Measurements from ENCODE around the gene POLG. TPM values are rescaled to one million over a fixed set of nuclear protein-coding genes. Genes with fewer than 3 reads are reported as not detected.

Gene POLG
- total RNA-seq, 2 donors from 2014 or later, result 55.3 to 60.2 TPM

DNA sequence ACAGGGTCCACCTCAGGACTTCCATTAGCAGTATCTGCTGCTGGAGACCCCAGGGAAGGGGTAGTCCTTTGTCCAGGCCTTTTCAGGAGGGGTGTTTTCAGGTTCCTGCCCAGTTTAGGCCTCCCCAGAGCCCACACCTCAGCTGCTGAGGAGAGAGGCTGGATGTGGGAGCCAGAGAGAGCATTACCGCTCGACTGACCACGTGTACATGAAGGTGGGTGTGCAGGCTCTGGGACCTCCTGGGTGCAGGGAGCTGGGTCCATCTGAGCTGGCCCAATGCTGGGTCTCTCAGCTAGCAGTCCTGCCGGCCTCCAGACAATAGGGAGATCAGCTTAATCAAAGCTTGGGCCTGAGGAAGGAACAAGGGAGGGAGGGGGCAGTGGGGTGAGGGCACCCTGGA lies 29.1 kb upstream of the POLG start:
- H3K27me3 ChIP-seq (ENCODE audit: control insufficient read depth, insufficient read depth, low read length, poor library complexity, severe bottlenecking), result peaks cover 100% of the 10 kb centered on the region
- H3K4me3 ChIP-seq (ENCODE audit: low read length), result no peak overlapping the region
- Mint-ChIP-seq H3K4me1 (peaks cover 4% of the 10 kb centered on the region), H3K9me3 (peaks cover 3% of the 10 kb centered on the region), H3K27me3 (ENCODE audit: insufficient read depth) (peaks cover 98% of the 10 kb centered on the region), H3K36me3 (ENCODE audit: low read depth) (no peaks in the 10 kb centered on the region), H3K27ac (no peak overlapping the region), H3K4me3 (no peak overlapping the region)
- no peak for DNase-seq
- H3K9ac ChIP-seq (ENCODE audit: extremely low read depth, low read length, poor library complexity, severe bottlenecking), result no peak overlapping the region
- H3K27ac ChIP-seq (ENCODE audit: low read depth, low read length), result no peak overlapping the region
- TF ChIP-seq, protein P1, sequence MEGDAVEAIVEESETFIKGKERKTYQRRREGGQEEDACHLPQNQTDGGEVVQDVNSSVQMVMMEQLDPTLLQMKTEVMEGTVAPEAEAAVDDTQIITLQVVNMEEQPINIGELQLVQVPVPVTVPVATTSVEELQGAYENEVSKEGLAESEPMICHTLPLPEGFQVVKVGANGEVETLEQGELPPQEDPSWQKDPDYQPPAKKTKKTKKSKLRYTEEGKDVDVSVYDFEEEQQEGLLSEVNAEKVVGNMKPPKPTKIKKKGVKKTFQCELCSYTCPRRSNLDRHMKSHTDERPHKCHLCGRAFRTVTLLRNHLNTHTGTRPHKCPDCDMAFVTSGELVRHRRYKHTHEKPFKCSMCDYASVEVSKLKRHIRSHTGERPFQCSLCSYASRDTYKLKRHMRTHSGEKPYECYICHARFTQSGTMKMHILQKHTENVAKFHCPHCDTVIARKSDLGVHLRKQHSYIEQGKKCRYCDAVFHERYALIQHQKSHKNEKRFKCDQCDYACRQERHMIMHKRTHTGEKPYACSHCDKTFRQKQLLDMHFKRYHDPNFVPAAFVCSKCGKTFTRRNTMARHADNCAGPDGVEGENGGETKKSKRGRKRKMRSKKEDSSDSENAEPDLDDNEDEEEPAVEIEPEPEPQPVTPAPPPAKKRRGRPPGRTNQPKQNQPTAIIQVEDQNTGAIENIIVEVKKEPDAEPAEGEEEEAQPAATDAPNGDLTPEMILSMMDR (conservative IDR thresholded peaks at IDR 0.05), result no peak
- H3K36me3 ChIP-seq (ENCODE audit: control insufficient read depth, insufficient read depth, low read length), result no peaks in the 10 kb centered on the region
- H3K9me3 ChIP-seq (ENCODE audit: control insufficient read depth, low read length), result no peaks in the 10 kb centered on the region
- WGBS, 2 experiments (ENCODE audit: insufficient coverage in 1 of 2, insufficient read length in 1 of 2), result 20 to 32% methylated on average over 1 to 4 of the region's 4 CpGs
- no peaks in the 10 kb centered on the region for H3K4me1 ChIP-seq (ENCODE audit: control insufficient read depth, insufficient read depth, low read length)

DNA sequence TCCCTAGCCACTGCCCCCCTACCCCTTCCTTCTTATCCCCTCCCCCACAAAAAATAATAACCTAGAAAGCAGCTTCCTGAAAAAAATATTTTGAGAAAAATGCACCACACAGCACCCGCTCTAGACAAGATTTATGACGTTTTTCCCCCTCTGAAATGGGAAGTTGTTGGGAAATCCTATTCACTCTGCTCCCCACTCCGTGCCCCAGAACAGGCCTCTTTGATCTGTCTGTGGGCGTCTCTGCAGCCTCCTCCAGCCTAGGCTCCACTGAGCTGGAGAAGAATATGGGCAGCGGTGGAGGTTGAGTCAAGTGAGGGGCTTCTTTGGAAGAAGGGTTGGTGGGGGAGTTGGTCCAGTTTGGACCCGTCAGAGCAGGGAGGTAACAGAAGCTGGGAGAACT lies 28.5 kb upstream of the POLG start:
- Histone ChIP-seq H3K4me3 (ENCODE audit: low read length) (no peak overlapping the region), H3K36me3 (ENCODE audit: control insufficient read depth, insufficient read depth, low read length) (no peaks in the 10 kb centered on the region), H3K9me3 (ENCODE audit: control insufficient read depth, low read length) (no peaks in the 10 kb centered on the region), H3K4me1 (ENCODE audit: control insufficient read depth, insufficient read depth, low read length) (no peaks in the 10 kb centered on the region), H3K27me3 (ENCODE audit: control insufficient read depth, insufficient read depth, low read length, poor library complexity, severe bottlenecking) (peaks cover 100% of the 10 kb centered on the region), H3K9ac (ENCODE audit: extremely low read depth, low read length, poor library complexity, severe bottlenecking) (no peak overlapping the region), H3K27ac (ENCODE audit: low read depth, low read length) (no peak overlapping the region)
- WGBS, 2 experiments (ENCODE audit: insufficient coverage in 1 of 2, insufficient read length in 1 of 2), result 33 to 34% methylated on average over 5 to 6 of the region's 6 CpGs
- Mint-ChIP-seq H3K27me3 (ENCODE audit: insufficient read depth) (peaks cover 98% of the 10 kb centered on the region), H3K36me3 (ENCODE audit: low read depth) (no peaks in the 10 kb centered on the region), H3K9me3 (peaks cover 3% of the 10 kb centered on the region), H3K4me3 (no peak overlapping the region), H3K4me1 (peaks cover 4% of the 10 kb centered on the region), H3K27ac (no peak overlapping the region)
- no peak for DNase-seq
- TF ChIP-seq, protein P1 (conservative IDR thresholded peaks at IDR 0.05), result no peak

DNA sequence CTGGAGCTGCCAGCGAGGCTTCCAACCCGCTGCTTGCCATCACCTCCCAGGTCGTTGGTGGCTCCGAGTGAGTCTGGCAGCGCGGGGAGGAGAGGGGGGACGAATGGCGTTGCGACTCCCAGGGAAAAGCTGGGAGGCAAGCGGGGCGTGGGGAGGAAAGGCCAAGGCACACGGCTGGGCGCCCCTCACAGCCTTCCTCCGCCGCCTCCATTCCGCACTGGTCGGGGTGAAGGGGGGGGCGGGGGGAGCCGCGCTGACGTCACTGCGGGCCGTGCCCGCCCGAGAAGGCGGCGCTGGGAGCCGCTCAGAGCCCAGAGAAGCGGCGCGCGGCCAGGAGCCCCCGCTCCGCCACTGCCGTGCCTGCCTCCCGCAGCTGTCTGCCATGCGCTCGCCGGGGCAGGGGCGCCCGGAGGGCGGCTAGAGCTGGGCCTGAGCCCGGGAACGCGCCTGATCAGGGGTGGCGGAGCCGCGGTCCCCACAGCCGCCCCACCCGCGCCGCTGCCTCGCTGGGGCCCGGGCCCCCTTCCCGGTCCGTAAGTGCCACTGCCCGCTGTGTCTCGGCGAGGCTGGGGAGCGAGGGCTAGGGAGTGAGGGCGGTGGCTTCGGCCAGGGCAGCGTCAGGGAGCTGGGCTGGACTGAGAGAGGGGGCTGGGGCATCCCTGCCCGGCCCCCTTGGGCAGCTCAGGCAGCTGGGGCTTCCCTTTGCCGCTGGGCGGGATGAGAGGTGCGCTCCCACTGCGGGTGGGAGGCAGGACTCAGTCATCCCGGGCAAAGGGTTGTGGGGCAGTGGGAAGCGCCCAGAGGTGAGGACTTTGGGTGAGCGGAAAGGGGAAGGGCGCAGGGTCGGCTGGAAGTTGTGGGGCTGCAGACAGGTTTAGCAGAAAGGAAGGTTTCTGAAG lies 27.8 kb upstream of the POLG start:
- peaks cover 100% of the 10 kb centered on the region for H3K27me3 ChIP-seq (ENCODE audit: control insufficient read depth, insufficient read depth, low read length, poor library complexity, severe bottlenecking)
- H3K27ac ChIP-seq (ENCODE audit: low read depth, low read length), result peak overlapping the region; percentile 68
- no peaks in the 10 kb centered on the region for H3K4me1 ChIP-seq (ENCODE audit: control insufficient read depth, insufficient read depth, low read length)
- H3K9ac ChIP-seq (ENCODE audit: extremely low read depth, low read length, poor library complexity, severe bottlenecking), result no peak overlapping the region
- TF ChIP-seq, protein P1 (conservative IDR thresholded peaks at IDR 0.05), result no peak
- H3K27me3 Mint-ChIP-seq (ENCODE audit: insufficient read depth), result peaks cover 98% of the 10 kb centered on the region
- WGBS, 2 experiments (ENCODE audit: insufficient coverage in 1 of 2, insufficient read length in 1 of 2), result 3 to 6% methylated on average over 21 to 72 of the region's 73 CpGs
- H3K27ac Mint-ChIP-seq, result no peak overlapping the region
- peaks cover 3% of the 10 kb centered on the region for H3K9me3 Mint-ChIP-seq
- H3K36me3 ChIP-seq (ENCODE audit: control insufficient read depth, insufficient read depth, low read length), result no peaks in the 10 kb centered on the region
- no peaks in the 10 kb centered on the region for H3K36me3 Mint-ChIP-seq (ENCODE audit: low read depth)
- H3K9me3 ChIP-seq (ENCODE audit: control insufficient read depth, low read length), result no peaks in the 10 kb centered on the region
- H3K4me3 Mint-ChIP-seq, result no peak overlapping the region
- peaks cover 4% of the 10 kb centered on the region for H3K4me1 Mint-ChIP-seq
- no peak for DNase-seq
- no peak overlapping the region for H3K4me3 ChIP-seq (ENCODE audit: low read length)
